ENCODE results near the gene PDXP.
A peak's percentile ranks its signal among the peaks of the same experiment; 100 is the strongest.
"Not testable (repeated sequence)": the region's sequence is repeated elsewhere in the genome, so short reads cannot be mapped to it uniquely, and the experiment has no call there.

PDXP gene

GRCh38 chr22:37658133-37659065, at the start of gene PDXP:
PDXP (plus strand) TSS chr22:37658723; CDS start chr22:37658783, 60 bp downstream.
- DNase-seq: peak; percentile 99

- no peak for DNase-seq
Observed at GRCh38 chr22:37609240-37610152, 49.0 kb upstream of the PDXP start.

- DNase-seq: not testable (repeated sequence)
Observed at GRCh38 chr22:37610153-37610475, 48.4 kb upstream of the PDXP start.

GRCh38 chr22:37610480-37611129, 47.9 kb upstream of the PDXP start:
- no peak for DNase-seq

GRCh38 chr22:37611207-37611606, 47.3 kb upstream of the PDXP start:
- no peak for DNase-seq

GRCh38 chr22:37616201-37617083, 42.1 kb upstream of the PDXP start:
- no peak for DNase-seq

- no peak for DNase-seq
Observed at GRCh38 chr22:37617431-37617830, 41.1 kb upstream of the PDXP start.

- no peak for DNase-seq
Observed at GRCh38 chr22:37618072-37618656, 40.4 kb upstream of the PDXP start.

- DNase-seq: no peak
Observed at GRCh38 chr22:37618674-37619073, 39.8 kb upstream of the PDXP start.

GRCh38 chr22:37619991-37620390, 38.5 kb upstream of the PDXP start:
- DNase-seq: no peak

- no peak for DNase-seq
Observed at GRCh38 chr22:37621352-37621860, 37.1 kb upstream of the PDXP start.

- DNase-seq: peak; percentile 83
Observed at GRCh38 chr22:37623075-37624016, 35.2 kb upstream of the PDXP start.

GRCh38 chr22:37624017-37624365, 34.5 kb upstream of the PDXP start:
- DNase-seq: no peak

GRCh38 chr22:37624876-37625275, 33.6 kb upstream of the PDXP start:
- DNase-seq: no peak

GRCh38 chr22:37625737-37626136, 32.8 kb upstream of the PDXP start:
- no peak for DNase-seq

GRCh38 chr22:37626144-37626543, 32.4 kb upstream of the PDXP start:
- DNase-seq: no peak

- no peak for DNase-seq
Observed at GRCh38 chr22:37626556-37627075, 31.9 kb upstream of the PDXP start.

- no peak for DNase-seq
Observed at GRCh38 chr22:37627121-37627520, 31.4 kb upstream of the PDXP start.

GRCh38 chr22:37627545-37627944, 31.0 kb upstream of the PDXP start:
- DNase-seq: peak; percentile 65

GRCh38 chr22:37628830-37629229, 29.7 kb upstream of the PDXP start:
- no peak for DNase-seq

Data from CD4-positive, alpha-beta T cell treated with Interleukin-17A for 1 hour (primary cell).